HG03460 (cell line): ENCODE measurements around the gene SRA1.

Source experiments
- ATAC-seq: cut with Tn5 transposase; IDR thresholded peaks from one replicate; pipeline ENCODE4 v1.9.1; 2021; ENCODE audit not compliant: unreplicated experiment

SRA1 gene

GRCh38 chr5:140551872-140552271 lies 5.4 kb downstream of the SRA1 start:
- ATAC-seq = no peak

GRCh38 chr5:140550147-140551079 lies 6.9 kb downstream of the SRA1 start:
- no peak for ATAC-seq

GRCh38 chr5:140549237-140550144 lies 7.8 kb downstream of the SRA1 start:
- no peak for ATAC-seq

GRCh38 chr5:140548791-140549190 lies 8.5 kb downstream of the SRA1 start:
- ATAC-seq = no peak

GRCh38 chr5:140548300-140548688 lies 9.0 kb downstream of the SRA1 start:
- no peak for ATAC-seq

GRCh38 chr5:140547508-140548299 lies 9.6 kb downstream of the SRA1 start, which contains the start of gene EIF4EBP3:
TSS of gene EIF4EBP3 (plus strand) at chr5:140547662. CDS start at chr5:140547738, 76 bp downstream.
- peak; percentile 99 for ATAC-seq

- no peak for ATAC-seq
These were observed 10.3 kb downstream of the SRA1 start for GRCh38 chr5:140546851-140547507.

- no peak for ATAC-seq
These were observed 11.7 kb downstream of the SRA1 start for GRCh38 chr5:140545606-140546005.

- no peak for ATAC-seq
These were observed 12.3 kb downstream of the SRA1 start for GRCh38 chr5:140544986-140545385.

GRCh38 chr5:140542972-140543371 lies 14.3 kb downstream of the SRA1 start:
- no peak for ATAC-seq

GRCh38 chr5:140540227-140540626 lies 17.0 kb downstream of the SRA1 start:
- no peak for ATAC-seq

GRCh38 chr5:140524003-140524402 lies 33.3 kb downstream of the SRA1 start:
- no peak for ATAC-seq

- ATAC-seq = no peak
These were observed 44.1 kb downstream of the SRA1 start for GRCh38 chr5:140513124-140513523.

GRCh38 chr5:140509898-140510297 lies 47.4 kb downstream of the SRA1 start:
- no peak for ATAC-seq

- no peak for ATAC-seq
These were observed 54.4 kb downstream of the SRA1 start for GRCh38 chr5:140502834-140503233.
